ENCODE measurements around the gene SMYD3.

Gene SMYD3

GRCh38 chr1:246291127-246291526 lies 216.0 kb downstream of the SMYD3 start:
- no peak overlapping the region for H2AFZ ChIP-seq (ENCODE audit: low read length)
- H3K27ac ChIP-seq (ENCODE audit: low read length) = no peak overlapping the region
- no peaks in the 10 kb centered on the region for H3K4me1 ChIP-seq (ENCODE audit: low read length)
- no peak for TF ChIP-seq EZH2 (optimal IDR thresholded peaks at IDR 0.05; ENCODE audit: low read depth, low read length)
- TF ChIP-seq EZH2phosphoT487 (IDR thresholded peaks at IDR 0.05; ENCODE audit: low read length) = no peak
- TF ChIP-seq CTCF (IDR thresholded peaks at IDR 0.05; ENCODE audit: low read length) = no peak
- H3K79me2 ChIP-seq (ENCODE audit: low read length) = no peaks in the 10 kb centered on the region
- no peak overlapping the region for H3K4me3 ChIP-seq (ENCODE audit: low read length)
- no peak for DNase-seq
- H3K9me2 ChIP-seq (replicated peaks; ENCODE audit: insufficient read depth, low read length) = no peaks in the 10 kb centered on the region
- no peaks in the 10 kb centered on the region for H4K20me1 ChIP-seq (ENCODE audit: insufficient read depth, low read length)
- no peaks in the 10 kb centered on the region for H3F3A ChIP-seq (ENCODE audit: insufficient read depth, low read length)
- no peaks in the 10 kb centered on the region for H3K27me3 ChIP-seq (replicated peaks; ENCODE audit: insufficient read depth, low read length)
- H3K4me2 ChIP-seq (ENCODE audit: low read depth, low read length) = no peak overlapping the region
- no peaks in the 10 kb centered on the region for H3K36me3 ChIP-seq (replicated peaks; ENCODE audit: insufficient read depth, low read length)
- H3K9ac ChIP-seq (ENCODE audit: low read length) = no peak overlapping the region
- H3K9me3 ChIP-seq (replicated peaks; ENCODE audit: insufficient read depth, low read length) = no peaks in the 10 kb centered on the region

GRCh38 chr1:246283771-246284410 lies 223.2 kb downstream of the SMYD3 start:
- DNase-seq = no peak
- Histone ChIP-seq H4K20me1 (ENCODE audit: insufficient read depth, low read length) (no peaks in the 10 kb centered on the region), H3F3A (ENCODE audit: insufficient read depth, low read length) (no peaks in the 10 kb centered on the region), H3K27ac (ENCODE audit: low read length) (no peak overlapping the region), H3K9ac (ENCODE audit: low read length) (no peak overlapping the region), H3K9me2 (replicated peaks; ENCODE audit: insufficient read depth, low read length) (no peaks in the 10 kb centered on the region), H3K4me3 (ENCODE audit: low read length) (no peak overlapping the region), H3K79me2 (ENCODE audit: low read length) (no peaks in the 10 kb centered on the region), H2AFZ (ENCODE audit: low read length) (no peak overlapping the region), H3K4me1 (ENCODE audit: low read length) (no peaks in the 10 kb centered on the region), H3K36me3 (replicated peaks; ENCODE audit: insufficient read depth, low read length) (no peaks in the 10 kb centered on the region), H3K4me2 (ENCODE audit: low read depth, low read length) (no peak overlapping the region), H3K27me3 (replicated peaks; ENCODE audit: insufficient read depth, low read length) (no peaks in the 10 kb centered on the region), H3K9me3 (replicated peaks; ENCODE audit: insufficient read depth, low read length) (no peaks in the 10 kb centered on the region)
- TF ChIP-seq EZH2 (optimal IDR thresholded peaks at IDR 0.05; ENCODE audit: low read depth, low read length) = no peak
- TF ChIP-seq EZH2phosphoT487 (IDR thresholded peaks at IDR 0.05; ENCODE audit: low read length) = no peak
- TF ChIP-seq CTCF (IDR thresholded peaks at IDR 0.05; ENCODE audit: low read length) = no peak

- H3K27ac ChIP-seq (ENCODE audit: low read length) = no peak overlapping the region
- H3K4me2 ChIP-seq (ENCODE audit: low read depth, low read length) = no peak overlapping the region
- H3K9ac ChIP-seq (ENCODE audit: low read length) = no peak overlapping the region
Measured at GRCh38 chr1:246281639-246282038, 225.4 kb downstream of the SMYD3 start.

More at GRCh38 chr1:246281639-246282038, 225.4 kb downstream of the SMYD3 start:
- Histone ChIP-seq H3K27me3 (replicated peaks; ENCODE audit: insufficient read depth, low read length) (no peaks in the 10 kb centered on the region), H3K36me3 (replicated peaks; ENCODE audit: insufficient read depth, low read length) (no peaks in the 10 kb centered on the region), H2AFZ (ENCODE audit: low read length) (no peak overlapping the region), H3K9me3 (replicated peaks; ENCODE audit: insufficient read depth, low read length) (no peaks in the 10 kb centered on the region), H3K4me1 (ENCODE audit: low read length) (no peaks in the 10 kb centered on the region), H3F3A (ENCODE audit: insufficient read depth, low read length) (no peaks in the 10 kb centered on the region), H4K20me1 (ENCODE audit: insufficient read depth, low read length) (no peaks in the 10 kb centered on the region), H3K79me2 (ENCODE audit: low read length) (no peaks in the 10 kb centered on the region), H3K4me3 (ENCODE audit: low read length) (no peak overlapping the region), H3K9me2 (replicated peaks; ENCODE audit: insufficient read depth, low read length) (no peaks in the 10 kb centered on the region)
- TF ChIP-seq EZH2 (optimal IDR thresholded peaks at IDR 0.05; ENCODE audit: low read depth, low read length) (no peak), EZH2phosphoT487 (IDR thresholded peaks at IDR 0.05; ENCODE audit: low read length) (no peak), CTCF (IDR thresholded peaks at IDR 0.05; ENCODE audit: low read length) (no peak)
- DNase-seq = no peak
